ENCODE measurements around the gene SLC2A5.

SLC2A5 gene

GRCh38 chr1:9093091-9093490, 23.7 kb upstream of the SLC2A5 start:
- no peak for DNase-seq (ENCODE audit: low spot score)

- DNase-seq (ENCODE audit: low spot score): no peak
These were observed 19.4 kb upstream of the SLC2A5 start for GRCh38 chr1:9088807-9089206.

DNA sequence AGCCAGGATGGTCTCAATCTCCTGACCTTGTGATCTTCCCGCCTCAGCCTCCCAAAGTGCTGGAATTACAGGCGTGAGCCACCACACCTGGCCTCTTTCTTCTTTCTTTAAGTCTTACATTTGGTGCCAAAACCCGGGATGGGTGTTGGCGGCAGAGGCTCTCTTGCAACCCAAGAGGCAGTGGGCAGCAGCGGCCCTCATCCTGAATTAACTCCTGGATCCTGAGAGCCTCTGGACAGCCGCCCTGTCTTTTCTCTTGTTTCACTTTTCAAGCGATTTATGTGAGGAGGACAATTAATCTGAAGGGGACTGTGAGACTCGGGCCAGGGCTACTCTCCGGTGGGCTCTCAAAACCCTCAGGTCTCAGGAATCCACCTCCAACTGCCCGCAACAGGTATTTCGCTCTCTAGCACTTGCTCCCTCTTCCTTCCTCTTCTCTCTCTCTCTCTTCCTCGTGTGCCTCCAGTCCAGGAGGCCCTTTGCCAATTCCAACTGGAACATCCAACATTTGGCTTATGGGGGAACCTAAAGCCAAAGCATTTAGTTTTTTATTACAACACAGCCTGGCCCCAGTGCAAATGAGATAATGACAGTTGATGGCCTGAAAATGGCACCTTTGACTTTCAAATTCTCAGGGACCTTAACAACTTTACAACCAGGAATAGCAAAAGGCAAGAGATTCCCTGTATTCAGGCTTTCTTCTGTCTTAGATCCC, 18.1 kb upstream of the SLC2A5 start:
- DNase-seq (ENCODE audit: low spot score): no peak

GRCh38 chr1:9086796-9087195, 17.4 kb upstream of the SLC2A5 start:
- DNase-seq (ENCODE audit: low spot score): no peak

GRCh38 chr1:9086045-9086444, 16.6 kb upstream of the SLC2A5 start:
- DNase-seq (ENCODE audit: low spot score): no peak

DNA sequence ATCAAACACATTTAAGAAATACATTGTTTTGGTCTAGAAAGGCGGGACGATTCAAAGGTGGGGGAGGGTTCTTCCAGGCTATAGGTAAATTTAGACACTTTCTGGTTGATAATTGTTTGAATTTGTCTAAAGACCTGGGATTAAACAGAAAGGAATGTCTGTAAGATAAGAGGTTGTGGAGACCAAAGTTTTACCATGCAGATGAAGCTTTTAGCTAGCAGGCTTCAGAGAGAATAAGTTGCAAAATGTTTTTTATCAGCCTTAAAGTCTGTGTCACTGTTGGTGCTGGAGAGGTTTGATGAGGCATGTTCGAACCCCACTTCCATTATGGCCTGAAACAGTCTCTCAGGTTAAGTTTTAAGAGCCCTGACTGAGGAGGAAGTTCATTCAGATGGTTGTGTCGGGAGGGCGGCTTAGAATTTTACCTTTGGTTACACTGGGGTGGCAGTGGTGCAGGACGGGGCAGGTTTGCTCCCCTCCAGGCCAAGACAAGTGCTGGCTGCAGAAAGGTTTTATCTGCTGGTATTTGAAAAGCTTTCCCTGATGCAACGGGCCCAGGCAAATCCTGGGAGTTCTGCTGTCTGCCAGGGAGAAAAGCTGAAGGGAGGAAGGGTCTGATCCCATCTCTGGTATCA, 16.0 kb upstream of the SLC2A5 start:
- no peak for DNase-seq (ENCODE audit: low spot score)

- DNase-seq (ENCODE audit: low spot score): no peak
These were observed 15.5 kb upstream of the SLC2A5 start for GRCh38 chr1:9084906-9085305.

- no peak for DNase-seq (ENCODE audit: low spot score)
These were observed 12.0 kb upstream of the SLC2A5 start for GRCh38 chr1:9081473-9081872.

GRCh38 chr1:9080705-9081291, 11.4 kb upstream of the SLC2A5 start:
- no peak for DNase-seq (ENCODE audit: low spot score)

- DNase-seq (ENCODE audit: low spot score): no peak
These were observed 10.7 kb upstream of the SLC2A5 start for GRCh38 chr1:9079988-9080704.

GRCh38 chr1:9078752-9079500, 9.5 kb upstream of the SLC2A5 start:
- DNase-seq (ENCODE audit: low spot score): no peak

- no peak for DNase-seq (ENCODE audit: low spot score)
These were observed 8.7 kb upstream of the SLC2A5 start for GRCh38 chr1:9078015-9078751.

DNA sequence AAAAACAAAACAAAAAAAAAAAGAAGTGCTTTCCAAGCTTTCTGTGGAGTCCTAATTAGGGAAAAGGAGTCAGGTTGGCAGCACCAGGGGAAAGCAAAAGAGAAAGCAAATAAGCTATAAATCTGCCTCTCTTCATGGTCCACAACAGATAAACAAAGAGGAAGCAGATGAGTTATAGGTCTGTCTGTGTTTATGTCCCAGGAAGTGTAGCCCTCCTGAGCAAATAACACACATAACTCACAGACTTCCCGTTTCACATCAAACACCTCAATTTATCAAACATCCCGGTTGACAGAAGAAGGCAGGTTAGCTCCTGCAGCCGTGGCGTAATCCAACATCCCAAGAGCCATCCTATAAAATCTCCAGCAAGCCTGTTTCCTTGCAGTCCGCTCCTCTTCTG, 5.6 kb upstream of the SLC2A5 start:
- DNase-seq (ENCODE audit: low spot score): no peak

- DNase-seq (ENCODE audit: low spot score): no peak
These were observed 3.7 kb upstream of the SLC2A5 start for GRCh38 chr1:9073143-9073542.

DNA sequence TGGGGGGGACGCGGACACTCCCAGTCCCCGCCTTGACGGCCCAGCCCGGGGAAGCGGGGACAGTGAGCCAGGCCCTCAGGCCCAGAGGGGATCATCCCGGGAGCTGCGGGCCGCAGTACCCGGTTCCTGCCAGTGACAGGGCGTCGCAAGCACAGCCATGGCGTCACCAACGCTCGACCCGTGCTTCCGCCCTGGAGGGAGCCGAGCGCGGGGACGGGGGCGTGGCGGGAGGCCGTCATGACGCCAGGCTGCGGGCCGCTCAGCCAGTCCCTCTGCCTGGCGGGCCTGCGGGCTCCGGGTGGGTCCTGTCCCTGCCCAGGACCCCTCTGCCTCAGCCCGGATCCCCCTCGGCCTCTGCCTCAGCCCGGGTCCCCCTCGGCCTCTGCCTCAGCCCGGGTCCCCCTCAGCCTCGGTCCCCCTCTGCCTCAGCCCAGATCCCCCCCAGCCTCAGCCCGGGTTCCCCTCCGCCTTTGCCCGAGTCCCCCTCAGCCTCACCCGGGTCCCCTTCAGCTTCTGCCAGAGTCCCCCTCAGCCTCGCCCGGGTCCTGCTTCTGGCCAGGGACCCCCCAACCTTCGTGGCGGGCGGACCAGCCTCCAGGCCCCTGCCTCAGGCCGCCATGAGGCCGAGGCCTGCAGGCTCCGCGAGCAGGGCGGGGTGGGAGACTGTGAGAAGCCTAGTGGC, 2.3 kb upstream of the SLC2A5 start:
- DNase-seq (ENCODE audit: low spot score): no peak

DNA sequence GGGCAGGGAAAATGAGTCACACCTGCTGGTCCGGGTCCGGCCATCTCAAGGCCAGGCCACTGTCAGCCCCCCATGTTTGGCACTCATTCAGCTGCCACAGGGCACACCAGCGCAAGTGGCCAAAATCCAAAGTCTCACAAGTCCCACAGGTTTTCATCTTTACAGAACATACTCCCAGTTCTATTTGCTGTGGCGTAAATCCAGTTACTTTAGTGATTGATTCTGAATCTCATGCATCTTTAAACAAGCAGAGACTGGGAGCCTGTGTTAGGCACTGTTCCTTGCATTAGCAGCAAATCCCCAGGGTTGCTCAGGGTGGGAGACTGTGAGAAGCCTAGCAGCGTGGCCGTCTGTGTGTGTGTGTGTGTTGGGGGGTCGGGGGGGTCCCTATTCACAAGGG, 1.1 kb upstream of the SLC2A5 start:
- no peak for DNase-seq (ENCODE audit: low spot score)

- DNase-seq (ENCODE audit: low spot score): no peak
These were observed 482 bp downstream of the SLC2A5 start for GRCh38 chr1:9068981-9069325.

DNA sequence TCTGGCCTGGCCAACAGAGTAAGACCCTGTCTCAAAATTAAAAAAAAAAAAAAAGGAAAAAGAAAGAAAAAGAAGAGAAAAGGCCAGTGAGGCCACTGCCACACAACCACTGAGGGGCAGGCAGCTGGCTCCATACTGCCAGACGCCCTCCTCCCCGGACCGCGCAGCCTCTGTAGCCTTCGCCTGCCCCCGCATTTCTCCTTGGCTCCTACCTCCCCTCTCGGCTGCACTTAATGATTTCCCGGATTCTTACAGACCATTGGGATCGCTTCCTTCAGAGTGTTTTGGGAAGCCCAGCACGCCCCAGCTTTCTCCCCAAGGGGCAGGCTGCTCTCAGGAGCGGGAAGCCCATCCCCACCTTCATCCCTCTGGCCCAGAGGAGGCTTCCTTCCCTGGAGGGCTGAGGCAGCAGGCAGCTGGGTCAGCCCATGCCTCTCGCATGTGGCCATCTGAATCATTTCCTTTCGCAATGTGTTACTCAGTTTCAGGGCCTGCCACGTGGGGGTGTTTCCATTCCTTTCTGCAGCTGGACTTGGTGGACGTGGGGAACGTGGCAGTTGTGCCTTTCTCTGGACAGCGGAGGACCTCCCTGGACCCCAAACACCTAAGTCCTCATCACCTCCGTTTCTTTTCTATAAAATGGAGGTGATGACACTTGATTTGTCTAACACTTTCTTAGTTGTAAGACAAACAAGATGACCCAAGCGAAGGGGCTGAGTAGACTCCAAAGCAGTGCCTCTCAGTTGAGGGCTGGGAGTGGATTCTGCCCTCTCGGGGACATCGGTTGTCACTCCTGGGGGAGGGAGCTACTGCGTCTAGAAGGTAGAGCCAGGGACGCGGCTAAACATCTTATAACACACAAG, 2.3 kb downstream of the SLC2A5 start:
- no peak for DNase-seq (ENCODE audit: low spot score)

- DNase-seq (ENCODE audit: low spot score): no peak
These were observed 4.2 kb downstream of the SLC2A5 start for GRCh38 chr1:9065213-9065751.

DNA sequence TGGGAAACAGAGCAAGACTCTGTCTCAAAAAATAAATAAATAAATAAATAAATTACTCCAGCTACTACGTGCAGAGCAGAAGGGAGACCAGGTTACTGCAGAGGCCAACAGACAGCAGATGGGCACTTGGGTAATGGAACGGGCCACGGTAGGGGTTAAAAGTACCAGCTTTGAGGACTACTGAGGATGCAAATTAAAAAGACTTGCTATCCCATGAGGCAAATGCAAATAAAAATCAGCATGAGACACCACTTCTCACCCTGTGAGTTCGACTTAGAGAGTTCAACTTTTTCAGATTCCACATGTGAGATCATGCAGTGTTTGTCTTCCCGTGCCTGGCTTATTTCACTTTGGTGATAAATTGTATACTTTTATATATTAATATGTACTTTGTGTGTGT, 6.6 kb downstream of the SLC2A5 start:
- no peak for DNase-seq (ENCODE audit: low spot score)
